Common myeloid progenitor, CD34-positive (primary cell): ENCODE results near the gene SLC7A5.
"Not testable (repeated sequence)": the region's sequence is repeated elsewhere in the genome, so short reads cannot be mapped to it uniquely, and the experiment has no call there.

Experiments used
- CTCF ChIA-PET: fragments of 350-600 bp; sonication (Branson Sonifier 250); formaldehyde crosslinking; loops from one replicate; lab custom pipeline; 2021; ENCODE audit warnings: antibody characterized with exemption; lab: Charles Lee
- POLR2A ChIA-PET: fragments of 350-600 bp; sonication (Branson Sonifier 250); formaldehyde crosslinking; loops from one replicate; lab custom pipeline; 2021; ENCODE audit warnings: antibody characterized with exemption; lab: Charles Lee
- DNase-seq, 3 donors: peaks; one replicate each; pipeline versions ENCODE4 v3.0.0 to v3.0.0-alpha.2; 2013
- H3K27ac ChIP-seq, 2 experiments: 1 replicate in 1 of 2; 2 replicates in 1 of 2; pipeline ENCODE4 v1.7.0; 2013; ENCODE audit warnings: inconsistent platforms in 2 of 2, low read length in 2 of 2, mild to moderate bottlenecking in 2 of 2, low read depth in 1 of 2, moderate library complexity in 1 of 2; ENCODE audit not compliant: severe bottlenecking in 2 of 2, insufficient read depth in 1 of 2, poor library complexity in 1 of 2
- H3K27me3 ChIP-seq, 5 experiments: replicated peaks in 2 of 5; 1 replicate in 3 of 5; 2 replicates in 2 of 5; pipeline versions ENCODE4 v1.6.1 to v1.7.0; 2013; ENCODE audit warnings: low read length in 4 of 5, mild to moderate bottlenecking in 2 of 5, moderate library complexity in 2 of 5, inconsistent platforms in 1 of 5; ENCODE audit not compliant: insufficient read depth in 5 of 5, control insufficient read depth in 4 of 5
- H3K36me3 ChIP-seq, 4 experiments: 1 replicate in 2 of 4; 2 replicates in 2 of 4; pipeline versions ENCODE4 v1.6.1 to v1.7.0; 2013; ENCODE audit warnings: low read length in 3 of 4, control low read depth in 1 of 4, mild to moderate bottlenecking in 1 of 4; ENCODE audit not compliant: control insufficient read depth in 4 of 4, insufficient read depth in 4 of 4
- H3K4me1 ChIP-seq, 4 experiments: 1 replicate in 3 of 4; 2 replicates in 1 of 4; pipeline versions ENCODE4 v1.6.1 to v1.7.1; 2013; ENCODE audit warnings: low read length in 3 of 4, mild to moderate bottlenecking in 3 of 4, control low read depth in 1 of 4, inconsistent platforms in 1 of 4, moderate library complexity in 1 of 4; ENCODE audit not compliant: control insufficient read depth in 4 of 4, insufficient read depth in 4 of 4; ENCODE audit errors: control extremely low read depth in 1 of 4
- H3K4me3 ChIP-seq, 7 experiments: 1 replicate in 4 of 7; 2 replicates in 3 of 7; pipeline versions ENCODE4 v1.5.1 to v1.7.0; 2013; ENCODE audit warnings: mild to moderate bottlenecking in 7 of 7, low read length in 6 of 7, moderate library complexity in 6 of 7, inconsistent platforms in 2 of 7, low read depth in 2 of 7, control low read depth in 1 of 7; ENCODE audit not compliant: insufficient read depth in 4 of 7, control insufficient read depth in 1 of 7; ENCODE audit errors: extremely low read depth in 1 of 7
- H3K9me3 ChIP-seq, 5 experiments: 1 replicate in 4 of 5; 2 replicates in 1 of 5; pipeline versions ENCODE4 v1.6.1 to v1.7.1; 2013; ENCODE audit warnings: low read length in 4 of 5, mild to moderate bottlenecking in 2 of 5, inconsistent platforms in 1 of 5, low read depth in 1 of 5, moderate library complexity in 1 of 5; ENCODE audit not compliant: control insufficient read depth in 4 of 5, insufficient read depth in 2 of 5; ENCODE audit errors: control extremely low read depth in 1 of 5
- WGBS: methylation state at CpG from one replicate; pipeline ENCODE4 v1.1.5; 2013; ENCODE audit not compliant: insufficient coverage; 5-methylcytosine and 5-hydroxymethylcytosine counted together

SLC7A5 gene

GRCh38 chr16:87861300-87862099 lies 7.8 kb downstream of the SLC7A5 start:
- H3K9me3 ChIP-seq, POLR2A ChIA-PET, H3K27me3 ChIP-seq, DNase-seq, H3K27ac ChIP-seq, CTCF ChIA-PET, H3K4me3 ChIP-seq: not testable (repeated sequence)
- 97% methylated on average over 14 of the region's 18 CpGs for WGBS
- Histone ChIP-seq H3K36me3 (peaks cover 0 to 32% (median 0%) of the 10 kb centered on the region in 4 experiments), H3K4me1 (peaks cover 0 to 53% (median 18%) of the 10 kb centered on the region in 4 experiments)

- POLR2A ChIA-PET: interaction anchor here (0.7 kb wide), 1 partner anchor 101 kb away, joined by 3 read pairs; no protein-coding TSS in a partner anchor
- no peaks in the 10 kb centered on the region for H3K9me3 ChIP-seq
- CTCF ChIA-PET: interaction anchor here (1.0 kb wide), 1 partner anchor 24 kb away, joined by 3 read pairs; no protein-coding TSS in a partner anchor
- H3K27ac ChIP-seq: no peak overlapping the region
- peak; percentile 48 to 84 (median 61) for DNase-seq
- no peak overlapping the region for H3K4me3 ChIP-seq
- 65% methylated on average over 26 of the region's 26 CpGs for WGBS
- H3K4me1 ChIP-seq: peaks cover 0 to 55% (median 25%) of the 10 kb centered on the region in 4 experiments
- H3K27me3 ChIP-seq: no peaks in the 10 kb centered on the region
- peaks cover 0 to 38% (median 0%) of the 10 kb centered on the region in 4 experiments for H3K36me3 ChIP-seq
These were observed 8.6 kb downstream of the SLC7A5 start for GRCh38 chr16:87860553-87861299.

- H3K9me3 ChIP-seq, H3K27me3 ChIP-seq: not testable (repeated sequence)
- Histone ChIP-seq H3K27ac (peak overlapping the region in 1 of 2 experiments; percentile 17), H3K36me3 (peaks cover 0 to 37% (median under 1%) of the 10 kb centered on the region in 4 experiments), H3K4me1 (peaks cover 0 to 66% (median 38%) of the 10 kb centered on the region in 4 experiments), H3K4me3 (peak overlapping the region in 1 of 7 experiments; percentile 9)
- ChIA-PET POLR2A (interaction anchor here (1.1 kb wide), 1 partner anchor 9 kb away, joined by 3 read pairs; no protein-coding TSS in a partner anchor), CTCF (interaction anchor here (1.3 to 2.4 kb wide), 3 partner anchors 9 to 79 kb away, joined by 4 to 13 read pairs (median 8); no protein-coding TSS in a partner anchor)
- peak; percentile 77 to 93 (median 78) for DNase-seq
- 82% methylated on average over 26 of the region's 27 CpGs for WGBS
These were observed 10.9 kb downstream of the SLC7A5 start for GRCh38 chr16:87858151-87858993.

- POLR2A ChIA-PET: interaction anchor here (1.1 to 1.4 kb wide), 3 partner anchors 8 to 77 kb away, joined by 3 to 4 read pairs (median 4); partner anchors contain the start of gene SLC7A5
- Histone ChIP-seq H3K4me3 (no peak overlapping the region), H3K4me1 (peaks cover 0 to 72% (median 45%) of the 10 kb centered on the region in 4 experiments), H3K36me3 (peaks cover 0 to 49% (median 2%) of the 10 kb centered on the region in 4 experiments), H3K27me3 (no peaks in the 10 kb centered on the region), H3K27ac (peak overlapping the region in 1 of 2 experiments; percentile 22), H3K9me3 (no peaks in the 10 kb centered on the region)
- WGBS: 93% methylated on average over 13 of the region's 15 CpGs
- DNase-seq: no peak
- CTCF ChIA-PET: interaction anchor here (0.9 to 2.3 kb wide), 4 partner anchors 9 to 77 kb away, joined by 3 to 14 read pairs (median 4); partner anchors contain the start of gene SLC7A5
These were observed 12.5 kb downstream of the SLC7A5 start for GRCh38 chr16:87856791-87857228.

GRCh38 chr16:87855852-87856715 lies 13.2 kb downstream of the SLC7A5 start:
- Histone ChIP-seq H3K27me3 (no peaks in the 10 kb centered on the region), H3K4me1 (peaks cover 0 to 68% (median 44%) of the 10 kb centered on the region in 4 experiments), H3K9me3 (no peaks in the 10 kb centered on the region), H3K4me3 (peak overlapping the region in 3 of 7 experiments; percentile 7 to 39 (median 16)), H3K36me3 (peaks cover 0 to 52% (median 8%) of the 10 kb centered on the region in 4 experiments), H3K27ac (peak overlapping the region in 1 of 2 experiments; percentile 22)
- DNase-seq: no peak
- WGBS: 66% methylated on average over 26 of the region's 26 CpGs
- ChIA-PET CTCF (interaction anchor here (0.9 to 2.3 kb wide), 4 partner anchors 9 to 76 kb away, joined by 3 to 14 read pairs (median 4); partner anchors contain the start of gene SLC7A5), POLR2A (interaction anchor here (1.1 to 1.4 kb wide), 3 partner anchors 9 to 77 kb away, joined by 3 to 4 read pairs (median 4); partner anchors contain the start of gene SLC7A5)
